OCI-LY3 (cell line): Measurements from ENCODE around the gene C2.

ENCODE experiments used
- CTCF ChIP-seq: fragments of 200-600, 300-600 bp; sonication (generic); IDR thresholded peaks from 2 replicates; pipeline ENCODE4 v1.5.1; 2014; ENCODE audit warnings: antibody characterized with exemption, low read length, low read depth
- EZH2phosphoT487 ChIP-seq: fragments of 200-600 bp; shearing (Covaris generic); IDR thresholded peaks from 2 replicates; pipeline ENCODE4 v1.6.1; 2018; ENCODE audit warnings: antibody characterized with exemption, mixed run types, low read depth

- TF ChIP-seq CTCF (no peak), EZH2phosphoT487 (no peak)
Measured at GRCh38 chr6:31879143-31879542, 48.4 kb upstream of the C2 start.
